ENCODE results near the gene TNRC18.
"Not testable (repeated sequence)": the region's sequence is repeated elsewhere in the genome, so short reads cannot be mapped to it uniquely, and the experiment has no call there.

The TNRC18 gene

GRCh38 chr7:5367661-5368060, 56.0 kb downstream of the TNRC18 start:
- no peak overlapping the region for H2BK15ac ChIP-seq (ENCODE audit: low read depth, poor library complexity, severe bottlenecking)
- H2BK12ac ChIP-seq (ENCODE audit: low read length in 2 of 2), result no peak overlapping the region
- no peak overlapping the region for H3K14ac ChIP-seq (ENCODE audit: low read length in 2 of 2)
- peaks cover 35% of the 10 kb centered on the region for H3K79me1 ChIP-seq (replicated peaks; ENCODE audit: low read length, poor library complexity, severe bottlenecking)
- no peak overlapping the region for H2AK5ac ChIP-seq (ENCODE audit: low read length, severe bottlenecking)
- H3K4me2 ChIP-seq (ENCODE audit: low read length, poor library complexity, severe bottlenecking), result no peak overlapping the region
- no peak for DNase-seq
- H4K8ac ChIP-seq (ENCODE audit: low read length), result no peak overlapping the region
- no peak overlapping the region for H3K4ac ChIP-seq (ENCODE audit: low read depth in 1 of 2, low read length in 2 of 2)
- no peaks in the 10 kb centered on the region for H3K27me3 ChIP-seq (ENCODE audit: control insufficient read depth in 1 of 2, insufficient read depth in 1 of 2, low read length in 2 of 2)
- H2BK120ac ChIP-seq (ENCODE audit: low read depth, low read length), result no peak overlapping the region
- H4K91ac ChIP-seq (ENCODE audit: low read length), result no peak overlapping the region
- no peak overlapping the region for H3K27ac ChIP-seq (ENCODE audit: low read length, poor library complexity, severe bottlenecking)
- H3K4me1 ChIP-seq (ENCODE audit: control insufficient read depth, insufficient read depth, low read depth, low read length), result peaks cover 4% of the 10 kb centered on the region
- 92% methylated on average over 9 of the region's 9 CpGs for WGBS
- H3K4me3 ChIP-seq (ENCODE audit: insufficient read depth in 1 of 2, low read depth in 1 of 2, low read length in 2 of 2), result no peak overlapping the region
- H2BK5ac ChIP-seq (ENCODE audit: low read depth, low read length, poor library complexity, severe bottlenecking), result no peak overlapping the region
- H3K9ac ChIP-seq (ENCODE audit: low read length), result no peak overlapping the region
- no peak overlapping the region for H2AFZ ChIP-seq (ENCODE audit: low read depth, low read length)
- H3K18ac ChIP-seq (ENCODE audit: low read depth in 1 of 2, low read length in 2 of 2), result no peak overlapping the region
- no peaks in the 10 kb centered on the region for H3K9me3 ChIP-seq (ENCODE audit: control insufficient read depth, low read length)
- H3K23ac ChIP-seq (ENCODE audit: low read length in 2 of 2), result no peak overlapping the region
- H3K36me3 ChIP-seq (ENCODE audit: control insufficient read depth in 1 of 2, insufficient read depth in 2 of 2, low read depth in 1 of 2, low read length in 2 of 2), result peaks cover 42 to 52% of the 10 kb centered on the region in 2 experiments

GRCh38 chr7:5365976-5366625, 57.5 kb downstream of the TNRC18 start:
- H3K4me2 ChIP-seq (ENCODE audit: low read length, poor library complexity, severe bottlenecking); H4K8ac ChIP-seq (ENCODE audit: low read length); H2BK12ac ChIP-seq (ENCODE audit: low read length in 2 of 2); H3K27me3 ChIP-seq (ENCODE audit: control insufficient read depth in 1 of 2, insufficient read depth in 1 of 2, low read length in 2 of 2); H3K4me1 ChIP-seq (ENCODE audit: control insufficient read depth, insufficient read depth, low read depth, low read length); H2BK5ac ChIP-seq (ENCODE audit: low read depth, low read length, poor library complexity, severe bottlenecking); H3K4me3 ChIP-seq (ENCODE audit: insufficient read depth in 1 of 2, low read depth in 1 of 2, low read length in 2 of 2); H2AFZ ChIP-seq (ENCODE audit: low read depth, low read length); H3K4ac ChIP-seq (ENCODE audit: low read depth in 1 of 2, low read length in 2 of 2); H3K9ac ChIP-seq (ENCODE audit: low read length); H3K27ac ChIP-seq (ENCODE audit: low read length, poor library complexity, severe bottlenecking); H3K23ac ChIP-seq (ENCODE audit: low read length in 2 of 2); H2BK120ac ChIP-seq (ENCODE audit: low read depth, low read length); H4K91ac ChIP-seq (ENCODE audit: low read length); H3K9me3 ChIP-seq (ENCODE audit: control insufficient read depth, low read length); H2BK15ac ChIP-seq (ENCODE audit: low read depth, poor library complexity, severe bottlenecking); H3K14ac ChIP-seq (ENCODE audit: low read length in 2 of 2); H2AK5ac ChIP-seq (ENCODE audit: low read length, severe bottlenecking); H3K18ac ChIP-seq (ENCODE audit: low read depth in 1 of 2, low read length in 2 of 2): not testable (repeated sequence)
- H3K79me1 ChIP-seq (replicated peaks; ENCODE audit: low read length, poor library complexity, severe bottlenecking), result peaks cover 41% of the 10 kb centered on the region
- 94% methylated on average over 10 of the region's 12 CpGs for WGBS
- peak; percentile 79 for DNase-seq
- peaks cover 42 to 54% of the 10 kb centered on the region in 2 experiments for H3K36me3 ChIP-seq (ENCODE audit: control insufficient read depth in 1 of 2, insufficient read depth in 2 of 2, low read depth in 1 of 2, low read length in 2 of 2)

GRCh38 chr7:5363729-5364128, 59.9 kb downstream of the TNRC18 start:
- Histone ChIP-seq H2BK15ac (ENCODE audit: low read depth, poor library complexity, severe bottlenecking) (no peak overlapping the region), H3K36me3 (ENCODE audit: control insufficient read depth in 1 of 2, insufficient read depth in 2 of 2, low read depth in 1 of 2, low read length in 2 of 2) (peaks cover 42 to 53% of the 10 kb centered on the region in 2 experiments), H3K4me1 (ENCODE audit: control insufficient read depth, insufficient read depth, low read depth, low read length) (peaks cover 5% of the 10 kb centered on the region), H2BK12ac (ENCODE audit: low read length in 2 of 2) (no peak overlapping the region), H3K9ac (ENCODE audit: low read length) (no peak overlapping the region), H3K4me3 (ENCODE audit: insufficient read depth in 1 of 2, low read depth in 1 of 2, low read length in 2 of 2) (no peak overlapping the region), H3K27ac (ENCODE audit: low read length, poor library complexity, severe bottlenecking) (no peak overlapping the region), H2AK5ac (ENCODE audit: low read length, severe bottlenecking) (no peak overlapping the region), H3K4me2 (ENCODE audit: low read length, poor library complexity, severe bottlenecking) (no peak overlapping the region), H3K4ac (ENCODE audit: low read depth in 1 of 2, low read length in 2 of 2) (no peak overlapping the region), H2AFZ (ENCODE audit: low read depth, low read length) (no peak overlapping the region), H3K14ac (ENCODE audit: low read length in 2 of 2) (no peak overlapping the region), H3K27me3 (ENCODE audit: control insufficient read depth in 1 of 2, insufficient read depth in 1 of 2, low read length in 2 of 2) (no peaks in the 10 kb centered on the region), H2BK5ac (ENCODE audit: low read depth, low read length, poor library complexity, severe bottlenecking) (no peak overlapping the region), H4K8ac (ENCODE audit: low read length) (no peak overlapping the region), H4K91ac (ENCODE audit: low read length) (no peak overlapping the region), H3K23ac (ENCODE audit: low read length in 2 of 2) (no peak overlapping the region), H2BK120ac (ENCODE audit: low read depth, low read length) (no peak overlapping the region), H3K79me1 (replicated peaks; ENCODE audit: low read length, poor library complexity, severe bottlenecking) (peaks cover 38% of the 10 kb centered on the region), H3K9me3 (ENCODE audit: control insufficient read depth, low read length) (no peaks in the 10 kb centered on the region), H3K18ac (ENCODE audit: low read depth in 1 of 2, low read length in 2 of 2) (no peak overlapping the region)
- DNase-seq, result no peak
- 99% methylated on average over 8 of the region's 8 CpGs for WGBS

GRCh38 chr7:5362466-5362865, 61.2 kb downstream of the TNRC18 start:
- Histone ChIP-seq H3K9ac (ENCODE audit: low read length) (no peak overlapping the region), H2AFZ (ENCODE audit: low read depth, low read length) (no peak overlapping the region), H3K27ac (ENCODE audit: low read length, poor library complexity, severe bottlenecking) (no peak overlapping the region), H4K8ac (ENCODE audit: low read length) (no peak overlapping the region), H3K14ac (ENCODE audit: low read length in 2 of 2) (no peak overlapping the region), H3K79me1 (replicated peaks; ENCODE audit: low read length, poor library complexity, severe bottlenecking) (peaks cover 38% of the 10 kb centered on the region), H3K9me3 (ENCODE audit: control insufficient read depth, low read length) (no peaks in the 10 kb centered on the region), H3K4me3 (ENCODE audit: insufficient read depth in 1 of 2, low read depth in 1 of 2, low read length in 2 of 2) (no peak overlapping the region), H4K91ac (ENCODE audit: low read length) (no peak overlapping the region), H2BK5ac (ENCODE audit: low read depth, low read length, poor library complexity, severe bottlenecking) (no peak overlapping the region), H2AK5ac (ENCODE audit: low read length, severe bottlenecking) (no peak overlapping the region), H3K23ac (ENCODE audit: low read length in 2 of 2) (no peak overlapping the region), H2BK15ac (ENCODE audit: low read depth, poor library complexity, severe bottlenecking) (no peak overlapping the region), H2BK12ac (ENCODE audit: low read length in 2 of 2) (no peak overlapping the region), H3K4me1 (ENCODE audit: control insufficient read depth, insufficient read depth, low read depth, low read length) (peaks cover 5% of the 10 kb centered on the region), H3K4ac (ENCODE audit: low read depth in 1 of 2, low read length in 2 of 2) (no peak overlapping the region), H3K18ac (ENCODE audit: low read depth in 1 of 2, low read length in 2 of 2) (no peak overlapping the region), H3K4me2 (ENCODE audit: low read length, poor library complexity, severe bottlenecking) (no peak overlapping the region), H3K36me3 (ENCODE audit: control insufficient read depth in 1 of 2, insufficient read depth in 2 of 2, low read depth in 1 of 2, low read length in 2 of 2) (peaks cover 55 to 61% of the 10 kb centered on the region in 2 experiments), H2BK120ac (ENCODE audit: low read depth, low read length) (no peak overlapping the region), H3K27me3 (ENCODE audit: control insufficient read depth in 1 of 2, insufficient read depth in 1 of 2, low read length in 2 of 2) (no peaks in the 10 kb centered on the region)
- no peak for DNase-seq
- 99% methylated on average over 18 of the region's 18 CpGs for WGBS
